Type B pancreatic cell (in vitro differentiated cells): ENCODE data around the gene PPP2R5C. TPM values are rescaled to one million over a fixed set of nuclear protein-coding genes. Genes with fewer than 3 reads are reported as not detected.
A peak's percentile ranks its signal among the peaks of the same experiment; 100 is the strongest.

Source experiments
- DNase-seq: peaks from one replicate; pipeline ENCODE4 v3.0.0; 2021; ENCODE audit warnings: mixed read lengths; ENCODE audit not compliant: unreplicated experiment; ENCODE audit errors: extremely low spot score
- H3K27ac Mint-ChIP-seq: 2 replicates; pipeline ENCODE4 v1.8.0; 2021; ENCODE audit warnings: mild to moderate bottlenecking, mixed read lengths
- H3K27me3 Mint-ChIP-seq: 2 replicates; pipeline ENCODE4 v1.8.0; 2021; ENCODE audit warnings: mixed read lengths
- H3K36me3 Mint-ChIP-seq: 2 replicates; pipeline ENCODE4 v1.8.0; 2021; ENCODE audit warnings: mixed read lengths
- H3K4me1 Mint-ChIP-seq: one replicate; pipeline ENCODE4 v1.8.0; 2021; ENCODE audit warnings: mixed read lengths; ENCODE audit not compliant: unreplicated experiment
- H3K4me3 Mint-ChIP-seq: 2 replicates; pipeline ENCODE4 v1.8.0; 2021; ENCODE audit warnings: mild to moderate bottlenecking, mixed read lengths
- H3K9me3 Mint-ChIP-seq: 2 replicates; pipeline ENCODE4 v1.8.0; 2021; ENCODE audit warnings: mixed read lengths
- total RNA-seq: library from RNA; stranded (reverse); gene quantifications from 2 replicates; pipeline ENCODE4 v1.2.1, GENCODE V29; 2021; ENCODE audit warnings: low replicate concordance
- TF ChIP-seq, protein P1 (sequence below): fragments of 200-600 bp; sonication (generic); conservative IDR thresholded peaks from 2 replicates; pipeline ENCODE4 v1.5.0; 2021; ENCODE audit warnings: antibody characterized with exemption, mild to moderate bottlenecking

PPP2R5C gene
- total RNA-seq, 1 donor from 2014 or later, result 99.8 TPM

DNA sequence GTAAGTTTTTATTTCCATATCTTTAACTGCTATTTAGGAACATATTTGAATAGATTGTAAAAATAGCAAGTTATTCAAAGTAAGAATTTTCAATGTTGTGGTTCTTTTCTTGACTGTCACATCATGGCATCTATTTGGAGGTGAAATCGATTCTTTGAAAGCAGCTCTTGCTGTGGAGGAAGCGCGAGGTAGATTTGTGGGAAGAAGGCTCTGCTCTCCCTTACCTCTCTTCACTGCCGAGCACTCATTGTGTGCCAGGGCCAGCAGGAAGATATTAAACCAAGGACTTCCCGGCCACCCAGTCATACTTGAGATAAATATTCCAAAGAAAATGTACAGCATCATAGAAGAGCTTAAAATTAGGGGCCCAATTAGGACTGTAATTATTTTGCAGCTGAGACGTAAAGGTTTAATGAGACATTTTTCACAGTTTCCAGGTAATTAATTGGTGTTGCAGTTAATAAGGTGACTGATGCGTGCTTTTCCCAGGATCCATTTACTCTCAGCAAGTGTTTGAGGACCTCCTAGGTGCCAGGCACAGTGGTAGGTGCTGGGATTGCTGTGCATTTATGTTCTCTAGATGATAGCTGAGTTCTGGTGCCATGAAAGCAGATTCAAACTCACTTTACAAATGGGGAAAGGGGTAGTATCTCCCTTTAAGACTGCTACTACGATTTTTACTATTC is 113.7 kb downstream of the PPP2R5C start:
- no peak overlapping the region for H3K27ac Mint-ChIP-seq
- no peaks in the 10 kb centered on the region for H3K27me3 Mint-ChIP-seq
- H3K4me1 Mint-ChIP-seq, result peaks cover 41% of the 10 kb centered on the region
- DNase-seq, result no peak
- TF ChIP-seq, protein P1, sequence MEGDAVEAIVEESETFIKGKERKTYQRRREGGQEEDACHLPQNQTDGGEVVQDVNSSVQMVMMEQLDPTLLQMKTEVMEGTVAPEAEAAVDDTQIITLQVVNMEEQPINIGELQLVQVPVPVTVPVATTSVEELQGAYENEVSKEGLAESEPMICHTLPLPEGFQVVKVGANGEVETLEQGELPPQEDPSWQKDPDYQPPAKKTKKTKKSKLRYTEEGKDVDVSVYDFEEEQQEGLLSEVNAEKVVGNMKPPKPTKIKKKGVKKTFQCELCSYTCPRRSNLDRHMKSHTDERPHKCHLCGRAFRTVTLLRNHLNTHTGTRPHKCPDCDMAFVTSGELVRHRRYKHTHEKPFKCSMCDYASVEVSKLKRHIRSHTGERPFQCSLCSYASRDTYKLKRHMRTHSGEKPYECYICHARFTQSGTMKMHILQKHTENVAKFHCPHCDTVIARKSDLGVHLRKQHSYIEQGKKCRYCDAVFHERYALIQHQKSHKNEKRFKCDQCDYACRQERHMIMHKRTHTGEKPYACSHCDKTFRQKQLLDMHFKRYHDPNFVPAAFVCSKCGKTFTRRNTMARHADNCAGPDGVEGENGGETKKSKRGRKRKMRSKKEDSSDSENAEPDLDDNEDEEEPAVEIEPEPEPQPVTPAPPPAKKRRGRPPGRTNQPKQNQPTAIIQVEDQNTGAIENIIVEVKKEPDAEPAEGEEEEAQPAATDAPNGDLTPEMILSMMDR, result no peak
- H3K9me3 Mint-ChIP-seq, result no peaks in the 10 kb centered on the region
- H3K4me3 Mint-ChIP-seq, result no peak overlapping the region
- H3K36me3 Mint-ChIP-seq, result peaks cover 11% of the 10 kb centered on the region

DNA sequence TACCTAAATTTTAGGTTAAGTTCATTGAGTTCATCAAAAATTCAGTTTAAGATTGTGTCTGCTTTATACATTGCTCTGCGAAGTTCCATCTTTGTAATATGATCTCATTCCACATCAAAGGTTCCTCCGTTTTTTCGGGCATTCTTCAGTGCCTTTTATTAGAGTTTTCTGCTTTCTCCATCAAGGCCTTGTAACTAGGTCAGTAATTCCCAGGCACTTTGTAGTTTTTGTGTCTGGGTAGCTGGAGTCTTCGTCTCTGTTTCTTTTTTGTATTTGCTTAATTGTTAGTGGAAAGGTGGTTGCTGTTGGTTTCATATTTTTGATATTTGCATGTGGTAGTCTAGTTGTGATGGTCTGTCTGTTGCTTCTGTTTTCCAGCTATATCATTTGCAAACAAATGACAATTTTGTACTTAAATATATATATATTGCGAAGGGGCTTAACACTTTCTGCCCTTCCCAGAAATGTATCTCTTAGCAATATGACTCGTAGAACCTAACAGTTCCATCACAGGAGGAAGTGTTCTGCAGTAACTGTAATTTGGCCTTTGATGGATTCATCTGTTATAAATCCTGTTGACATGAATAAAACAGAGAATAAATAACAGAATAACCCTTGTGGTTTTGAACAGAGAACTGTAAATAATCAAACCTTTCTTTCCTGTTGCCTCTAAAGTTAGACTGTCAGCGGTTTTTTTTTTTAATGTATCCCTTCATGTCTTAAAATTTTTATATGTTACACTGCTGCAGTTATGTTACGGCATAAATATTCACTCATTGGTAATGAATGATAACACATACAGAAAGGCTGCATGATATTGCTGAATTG is 114.4 kb downstream of the PPP2R5C start:
- Mint-ChIP-seq H3K27me3 (no peaks in the 10 kb centered on the region), H3K9me3 (no peaks in the 10 kb centered on the region), H3K27ac (peak overlapping the region; percentile 18), H3K4me1 (peaks cover 39% of the 10 kb centered on the region), H3K36me3 (peaks cover 11% of the 10 kb centered on the region), H3K4me3 (no peak overlapping the region)
- TF ChIP-seq, protein P1, result no peak
- DNase-seq, result no peak

DNA sequence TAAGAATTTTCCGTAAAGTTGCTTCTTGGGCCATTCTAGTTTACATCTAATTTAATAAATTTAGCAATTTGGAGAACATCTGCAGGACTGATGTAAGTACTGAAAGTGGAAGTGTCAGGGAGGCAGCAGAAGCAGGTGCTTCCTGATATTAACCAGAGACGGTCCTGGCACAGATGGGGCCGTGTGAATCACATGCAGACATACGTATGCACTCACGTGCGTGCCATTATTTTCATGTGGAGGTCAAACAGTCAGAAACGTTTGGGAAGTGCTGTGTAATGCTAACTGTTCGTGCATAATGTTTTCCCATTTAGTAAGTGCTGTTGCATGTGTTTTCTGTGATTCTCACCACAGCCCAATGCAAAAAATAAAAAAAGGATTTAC is 115.0 kb downstream of the PPP2R5C start:
- Mint-ChIP-seq H3K27me3 (no peaks in the 10 kb centered on the region), H3K4me3 (no peak overlapping the region), H3K36me3 (peaks cover 13% of the 10 kb centered on the region), H3K27ac (no peak overlapping the region), H3K4me1 (peaks cover 39% of the 10 kb centered on the region), H3K9me3 (no peaks in the 10 kb centered on the region)
- TF ChIP-seq, protein P1, result no peak
- no peak for DNase-seq

DNA sequence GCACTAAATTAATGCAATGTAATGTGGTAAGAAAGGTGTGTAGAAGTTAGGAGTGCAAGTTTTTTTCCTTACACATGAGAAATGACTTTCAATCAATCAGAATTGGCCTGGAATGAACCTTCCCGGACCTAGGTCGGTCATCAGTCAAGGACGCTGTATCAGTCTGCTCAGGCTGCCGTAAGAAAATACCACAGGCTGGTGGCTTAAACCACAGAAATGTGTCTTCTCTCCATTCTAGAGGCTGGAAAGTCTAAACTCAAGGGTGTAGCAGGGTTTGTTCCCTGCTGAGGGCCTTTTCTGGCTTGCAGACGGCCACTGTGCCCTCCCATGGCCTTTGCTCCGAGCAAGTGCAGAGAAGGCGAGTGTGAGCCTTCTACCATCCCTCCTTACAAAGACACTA is 116.3 kb downstream of the PPP2R5C start:
- no peak for DNase-seq
- H3K27ac Mint-ChIP-seq, result no peak overlapping the region
- H3K27me3 Mint-ChIP-seq, result no peaks in the 10 kb centered on the region
- no peak overlapping the region for H3K4me3 Mint-ChIP-seq
- no peaks in the 10 kb centered on the region for H3K9me3 Mint-ChIP-seq
- TF ChIP-seq, protein P1, result no peak
- H3K36me3 Mint-ChIP-seq, result peaks cover 17% of the 10 kb centered on the region
- peaks cover 35% of the 10 kb centered on the region for H3K4me1 Mint-ChIP-seq

DNA sequence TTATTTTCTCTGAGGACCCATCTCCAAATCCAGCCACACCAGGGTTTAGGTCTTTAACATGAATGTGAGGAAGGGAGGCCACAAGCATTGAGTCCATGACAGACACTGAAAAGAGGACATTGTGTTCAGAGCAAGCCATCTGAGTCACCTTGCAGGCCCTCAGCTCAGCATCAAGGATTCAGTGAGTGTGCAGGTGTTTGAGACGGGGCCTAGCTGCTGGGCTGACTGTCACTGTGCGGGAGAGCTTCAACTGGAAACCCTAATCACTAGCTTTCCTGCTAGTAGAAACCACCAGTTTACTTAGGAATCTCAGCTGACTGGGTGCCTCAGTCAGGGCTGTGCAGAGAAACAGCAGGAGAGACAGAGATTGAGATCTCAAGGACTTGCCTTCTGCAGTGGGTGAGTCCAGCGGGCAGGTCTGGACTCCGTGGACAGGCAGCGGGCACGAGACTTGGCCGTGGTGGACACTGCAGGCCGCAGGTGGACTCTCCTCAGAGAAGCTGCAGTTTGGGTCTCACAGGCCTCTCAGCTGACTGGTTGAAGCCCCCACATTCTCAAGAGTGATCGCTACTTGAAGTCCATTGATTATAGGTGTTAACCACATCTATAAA is 116.8 kb downstream of the PPP2R5C start:
- H3K27ac Mint-ChIP-seq, result no peak overlapping the region

More for the DNA sequence above, 116.8 kb downstream of the PPP2R5C start:
- Mint-ChIP-seq H3K27me3 (no peaks in the 10 kb centered on the region), H3K4me3 (no peak overlapping the region), H3K4me1 (peaks cover 29% of the 10 kb centered on the region), H3K9me3 (no peaks in the 10 kb centered on the region), H3K36me3 (peaks cover 17% of the 10 kb centered on the region)
- TF ChIP-seq, protein P1, result no peak
- no peak for DNase-seq
